ENCODE data around the gene RBL1. TPM values are rescaled to one million over a fixed set of nuclear protein-coding genes. Genes with fewer than 3 reads are reported as not detected.

RBL1 gene
- total and polyA plus RNA-seq, 2 experiments from 2014 or later: 4.4 to 7.0 TPM

- no peaks in the 10 kb centered on the region for H3K9me3 ChIP-seq (ENCODE audit: low read depth)
- H2AFZ ChIP-seq: peak overlapping the region; percentile 98
- peaks cover 46% of the 10 kb centered on the region for H3K79me2 ChIP-seq (ENCODE audit: insufficient read depth)
- H3F3A ChIP-seq (ENCODE audit: insufficient read depth): no peaks in the 10 kb centered on the region
- H3K9ac ChIP-seq: peak overlapping the region; percentile 83
- peak; percentile 39 for DNase-seq
- TF ChIP-seq EZH2phosphoT487 (IDR thresholded peaks at IDR 0.05; ENCODE audit: insufficient read depth, low read depth): no peak
- TF ChIP-seq EZH2 (IDR thresholded peaks at IDR 0.05; ENCODE audit: insufficient read depth, poor library complexity, severe bottlenecking): no peak
- H3K9me2 ChIP-seq (ENCODE audit: insufficient read depth): no peaks in the 10 kb centered on the region
- WGBS, 2 experiments (ENCODE audit: low coverage in 1 of 2, low lambda C conversion rate in 2 of 2, missing lambda C conversion rate in 2 of 2): 3 to 5% methylated on average over 19 of the region's 19 CpGs
- no peak overlapping the region for H3K27ac ChIP-seq
- peak overlapping the region; percentile 74 for H3K4me2 ChIP-seq (ENCODE audit: unreplicated experiment)
- peak overlapping the region; percentile 96 for H3K4me3 ChIP-seq
- no peaks in the 10 kb centered on the region for H3K36me3 ChIP-seq (ENCODE audit: low read depth)
- no peaks in the 10 kb centered on the region for H3K27me3 ChIP-seq (replicated peaks; ENCODE audit: insufficient read depth)
- in situ Hi-C loops (cut with MboI): no loop called here
- H4K20me1 ChIP-seq (ENCODE audit: insufficient read depth): no peaks in the 10 kb centered on the region
- H3K4me1 ChIP-seq (ENCODE audit: insufficient read depth): 0 out of 2 replicates have a peak, but pooled peaks cover 6% of the 10 kb centered on the region
These were observed 644 bp downstream of the RBL1 start for GRCh38 chr20:37095108-37095598.

- in situ Hi-C loops (cut with MboI): no loop called here
- Histone ChIP-seq H3K27me3 (replicated peaks; ENCODE audit: insufficient read depth) (no peaks in the 10 kb centered on the region), H3K9me2 (ENCODE audit: insufficient read depth) (no peaks in the 10 kb centered on the region), H3K4me1 (ENCODE audit: insufficient read depth) (0 out of 2 replicates have a peak, but pooled peaks cover 6% of the 10 kb centered on the region), H3K36me3 (ENCODE audit: low read depth) (no peaks in the 10 kb centered on the region), H3F3A (ENCODE audit: insufficient read depth) (no peaks in the 10 kb centered on the region), H3K27ac (no peak overlapping the region), H3K9me3 (ENCODE audit: low read depth) (no peaks in the 10 kb centered on the region), H2AFZ (no peak overlapping the region), H3K4me3 (no peak overlapping the region), H3K4me2 (ENCODE audit: unreplicated experiment) (no peak overlapping the region), H3K9ac (no peak overlapping the region), H4K20me1 (ENCODE audit: insufficient read depth) (no peaks in the 10 kb centered on the region), H3K79me2 (ENCODE audit: insufficient read depth) (peaks cover 45% of the 10 kb centered on the region)
- TF ChIP-seq EZH2phosphoT487 (IDR thresholded peaks at IDR 0.05; ENCODE audit: insufficient read depth, low read depth): no peak
- TF ChIP-seq EZH2 (IDR thresholded peaks at IDR 0.05; ENCODE audit: insufficient read depth, poor library complexity, severe bottlenecking): no peak
- 91 to 93% methylated on average over 2 of the region's 2 CpGs for WGBS, 2 experiments (ENCODE audit: low coverage in 1 of 2, low lambda C conversion rate in 2 of 2, missing lambda C conversion rate in 2 of 2)
- no peak for DNase-seq
These were observed 5.4 kb downstream of the RBL1 start for GRCh38 chr20:37090407-37090806.

GRCh38 chr20:37081717-37082289, 14.0 kb downstream of the RBL1 start:
- H3K9me2 ChIP-seq (ENCODE audit: insufficient read depth): no peaks in the 10 kb centered on the region
- TF ChIP-seq EZH2 (IDR thresholded peaks at IDR 0.05; ENCODE audit: insufficient read depth, poor library complexity, severe bottlenecking) (no peak), EZH2phosphoT487 (IDR thresholded peaks at IDR 0.05; ENCODE audit: insufficient read depth, low read depth) (no peak)
- WGBS, 2 experiments (ENCODE audit: low coverage in 1 of 2, low lambda C conversion rate in 2 of 2, missing lambda C conversion rate in 2 of 2): 80 to 81% methylated on average over 5 of the region's 5 CpGs

GRCh38 chr20:37077009-37077408, 18.8 kb downstream of the RBL1 start:
- no peaks in the 10 kb centered on the region for H3K9me2 ChIP-seq (ENCODE audit: insufficient read depth)
- in situ Hi-C loops (cut with MboI): no loop called here
- no peak for DNase-seq
- no peaks in the 10 kb centered on the region for H3K4me1 ChIP-seq (ENCODE audit: insufficient read depth)
- H3K27ac ChIP-seq: no peak overlapping the region
- no peaks in the 10 kb centered on the region for H3K9me3 ChIP-seq (ENCODE audit: low read depth)
- no peak overlapping the region for H3K4me2 ChIP-seq (ENCODE audit: unreplicated experiment)
- no peak overlapping the region for H3K4me3 ChIP-seq
- no peaks in the 10 kb centered on the region for H3K79me2 ChIP-seq (ENCODE audit: insufficient read depth)
- H3K36me3 ChIP-seq (ENCODE audit: low read depth): no peaks in the 10 kb centered on the region
- H4K20me1 ChIP-seq (ENCODE audit: insufficient read depth): no peaks in the 10 kb centered on the region
- no peak overlapping the region for H2AFZ ChIP-seq
- TF ChIP-seq EZH2 (IDR thresholded peaks at IDR 0.05; ENCODE audit: insufficient read depth, poor library complexity, severe bottlenecking): no peak
- no peak for TF ChIP-seq EZH2phosphoT487 (IDR thresholded peaks at IDR 0.05; ENCODE audit: insufficient read depth, low read depth)
- H3F3A ChIP-seq (ENCODE audit: insufficient read depth): no peaks in the 10 kb centered on the region
- H3K9ac ChIP-seq: no peak overlapping the region
- 94 to 96% methylated on average over 8 of the region's 8 CpGs for WGBS, 2 experiments (ENCODE audit: low coverage in 1 of 2, low lambda C conversion rate in 2 of 2, missing lambda C conversion rate in 2 of 2)
- H3K27me3 ChIP-seq (replicated peaks; ENCODE audit: insufficient read depth): no peaks in the 10 kb centered on the region

More at GRCh38 chr20:37081717-37082289, 14.0 kb downstream of the RBL1 start:
- no peaks in the 10 kb centered on the region for H3K9me3 ChIP-seq (ENCODE audit: low read depth)
- H3K4me1 ChIP-seq (ENCODE audit: insufficient read depth): no peaks in the 10 kb centered on the region
- H2AFZ ChIP-seq: no peak overlapping the region
- no peaks in the 10 kb centered on the region for H3F3A ChIP-seq (ENCODE audit: insufficient read depth)
- no peaks in the 10 kb centered on the region for H3K27me3 ChIP-seq (replicated peaks; ENCODE audit: insufficient read depth)
- H3K36me3 ChIP-seq (ENCODE audit: low read depth): no peaks in the 10 kb centered on the region
- no peak overlapping the region for H3K27ac ChIP-seq
- H3K9ac ChIP-seq: no peak overlapping the region
- no peaks in the 10 kb centered on the region for H4K20me1 ChIP-seq (ENCODE audit: insufficient read depth)
- no peak overlapping the region for H3K4me3 ChIP-seq
- H3K79me2 ChIP-seq (ENCODE audit: insufficient read depth): no peaks in the 10 kb centered on the region
- DNase-seq: no peak
- in situ Hi-C loops (cut with MboI): no loop called here
- H3K4me2 ChIP-seq (ENCODE audit: unreplicated experiment): no peak overlapping the region
